GM12892 (cell line): ENCODE measurements around the gene RAB40B.

Experiments
- POLR2A ChIP-seq: IDR thresholded peaks from 2 replicates; pipeline ENCODE4 v1.6.1; 2011; ENCODE audit warnings: low read depth, low read length, control low read depth
- POLR2AphosphoS5 ChIP-seq: IDR thresholded peaks from 2 replicates; pipeline ENCODE4 v1.6.1; 2011; ENCODE audit warnings: low read depth, low read length, control low read depth
- TAF1 ChIP-seq: IDR thresholded peaks from 2 replicates; pipeline ENCODE4 v1.6.1; 2011; ENCODE audit warnings: low read depth, mild to moderate bottlenecking, control low read depth, low read length, borderline replicate concordance

DNA sequence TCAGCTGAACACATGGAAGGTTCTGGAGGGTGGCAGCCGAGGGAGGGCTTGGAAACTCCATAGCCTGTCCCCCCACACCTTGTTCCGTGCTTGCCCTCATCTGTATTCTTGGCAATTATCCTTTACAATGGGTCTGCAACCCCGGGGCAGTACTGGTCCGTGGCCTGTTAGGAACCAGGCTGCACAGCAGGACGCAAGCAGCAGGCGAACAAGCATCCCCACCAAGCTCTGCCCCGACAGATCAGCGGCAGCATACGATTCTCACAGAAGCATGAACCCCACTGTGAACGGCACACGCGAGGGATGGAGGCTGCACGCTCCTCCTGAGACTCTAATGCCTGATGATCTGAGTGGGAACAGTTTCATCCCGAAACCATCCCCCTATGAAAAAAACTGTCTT, 56.5 kb downstream of the RAB40B start:
- TF ChIP-seq POLR2AphosphoS5 (no peak), POLR2A (no peak), TAF1 (no peak)
